ENCODE data around the gene HS3ST4.

GRCh38 chr16:25834101-25834500 lies 142.3 kb downstream of the HS3ST4 start:
- no peak for TF ChIP-seq POLR2AphosphoS5 (IDR thresholded peaks at IDR 0.05)
- TF ChIP-seq CTCF (IDR thresholded peaks at IDR 0.05; ENCODE audit: poor library complexity, severe bottlenecking), result no peak

All from neural cell (in vitro differentiated cells).